NB4 (cell line): Measurements from ENCODE around the gene ZBTB7C.

Source experiments
- POLR2A ChIP-seq: IDR thresholded peaks from 2 replicates; pipeline ENCODE4 v1.6.1; 2011; ENCODE audit warnings: mild to moderate bottlenecking; ENCODE audit not compliant: insufficient read length; ENCODE audit errors: extremely low read depth
- TF ChIP-seq, protein P1 (sequence below): IDR thresholded peaks from one replicate; pipeline ENCODE4 v1.5.1; 2012; ENCODE audit warnings: low read depth, low read length
- TF ChIP-seq, protein P2 (sequence below): IDR thresholded peaks from 2 replicates; pipeline ENCODE4 v1.6.1; 2011; ENCODE audit warnings: low read depth, low read length

DNA sequence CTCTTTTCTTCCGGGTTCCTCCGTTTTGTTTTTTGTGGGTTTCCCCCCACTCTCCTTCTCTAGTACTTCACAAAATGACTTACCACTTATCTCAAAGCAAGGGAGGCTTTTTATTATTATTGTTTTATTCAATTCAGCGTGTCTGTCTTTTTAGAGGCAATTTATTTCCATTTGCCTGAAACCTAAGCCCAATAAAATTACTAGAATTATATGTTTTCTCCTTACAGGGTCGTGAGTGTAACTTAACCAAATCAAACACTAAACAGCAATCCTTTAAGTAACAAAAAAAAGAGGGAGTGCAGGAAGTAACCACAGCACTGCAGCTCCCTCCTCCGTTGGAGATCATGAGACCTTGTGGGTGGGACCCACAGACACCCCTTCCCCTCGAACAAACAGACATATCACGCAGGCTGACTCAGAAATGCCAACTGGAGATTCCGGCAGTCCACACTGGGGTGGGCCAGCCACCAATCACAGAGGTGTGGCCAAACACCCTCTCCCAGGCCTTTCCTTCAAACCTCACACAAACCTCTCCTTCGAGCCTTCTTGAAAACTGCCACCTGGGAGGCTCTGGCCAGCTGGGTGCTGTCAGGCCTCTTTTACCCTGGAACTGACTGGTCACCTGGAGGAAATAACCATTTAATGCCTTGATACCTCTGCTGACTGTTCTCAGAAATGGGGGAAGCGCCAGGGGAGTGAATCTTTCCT is 271.7 kb downstream of the ZBTB7C start:
- no peak for TF ChIP-seq POLR2A
- TF ChIP-seq, protein P1, sequence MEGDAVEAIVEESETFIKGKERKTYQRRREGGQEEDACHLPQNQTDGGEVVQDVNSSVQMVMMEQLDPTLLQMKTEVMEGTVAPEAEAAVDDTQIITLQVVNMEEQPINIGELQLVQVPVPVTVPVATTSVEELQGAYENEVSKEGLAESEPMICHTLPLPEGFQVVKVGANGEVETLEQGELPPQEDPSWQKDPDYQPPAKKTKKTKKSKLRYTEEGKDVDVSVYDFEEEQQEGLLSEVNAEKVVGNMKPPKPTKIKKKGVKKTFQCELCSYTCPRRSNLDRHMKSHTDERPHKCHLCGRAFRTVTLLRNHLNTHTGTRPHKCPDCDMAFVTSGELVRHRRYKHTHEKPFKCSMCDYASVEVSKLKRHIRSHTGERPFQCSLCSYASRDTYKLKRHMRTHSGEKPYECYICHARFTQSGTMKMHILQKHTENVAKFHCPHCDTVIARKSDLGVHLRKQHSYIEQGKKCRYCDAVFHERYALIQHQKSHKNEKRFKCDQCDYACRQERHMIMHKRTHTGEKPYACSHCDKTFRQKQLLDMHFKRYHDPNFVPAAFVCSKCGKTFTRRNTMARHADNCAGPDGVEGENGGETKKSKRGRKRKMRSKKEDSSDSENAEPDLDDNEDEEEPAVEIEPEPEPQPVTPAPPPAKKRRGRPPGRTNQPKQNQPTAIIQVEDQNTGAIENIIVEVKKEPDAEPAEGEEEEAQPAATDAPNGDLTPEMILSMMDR = no peak
- TF ChIP-seq, protein P2, sequence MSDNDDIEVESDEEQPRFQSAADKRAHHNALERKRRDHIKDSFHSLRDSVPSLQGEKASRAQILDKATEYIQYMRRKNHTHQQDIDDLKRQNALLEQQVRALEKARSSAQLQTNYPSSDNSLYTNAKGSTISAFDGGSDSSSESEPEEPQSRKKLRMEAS = no peak
